Measurements from ENCODE around the gene PYGM. TPM values are rescaled to one million over a fixed set of nuclear protein-coding genes. Genes with fewer than 3 reads are reported as not detected.

Gene PYGM
- total RNA-seq, 2 donors from 2014 or later, result 8.0 to 22.4 TPM

GRCh38 chr11:64729851-64730382, 29.9 kb downstream of the PYGM start:
- no peaks in the 10 kb centered on the region for H3K27me3 ChIP-seq (replicated peaks; ENCODE audit: insufficient read depth)
- H3K9me3 ChIP-seq, result no peaks in the 10 kb centered on the region
- H3K4me1 ChIP-seq (replicated peaks), result no peaks in the 10 kb centered on the region
- no peak for TF ChIP-seq CTCF (IDR thresholded peaks at IDR 0.05)
- no peak for TF ChIP-seq POLR2A (IDR thresholded peaks at IDR 0.05)
- TF ChIP-seq POLR2AphosphoS5 (IDR thresholded peaks at IDR 0.05), result no peak
- no peak overlapping the region for H3K4me3 ChIP-seq
- no peaks in the 10 kb centered on the region for H3K36me3 ChIP-seq
- DNase-seq (ENCODE audit: low spot score), result no peak
- intact Hi-C loops (cut with DNase I), result no loop called here
- WGBS, result 25% methylated on average over 21 of the region's 21 CpGs
- no peak overlapping the region for H3K27ac ChIP-seq

- H3K4me1 ChIP-seq (replicated peaks), result no peaks in the 10 kb centered on the region
- H3K27me3 ChIP-seq (replicated peaks; ENCODE audit: insufficient read depth), result no peaks in the 10 kb centered on the region
- H3K27ac ChIP-seq, result no peak overlapping the region
- intact Hi-C loops (cut with DNase I), result no loop called here
- DNase-seq (ENCODE audit: low spot score), result no peak
- no peak overlapping the region for H3K4me3 ChIP-seq
- H3K9me3 ChIP-seq, result no peaks in the 10 kb centered on the region
- TF ChIP-seq POLR2AphosphoS5 (IDR thresholded peaks at IDR 0.05), result no peak
- TF ChIP-seq POLR2A (IDR thresholded peaks at IDR 0.05), result no peak
- no peak for TF ChIP-seq CTCF (IDR thresholded peaks at IDR 0.05)
- no peaks in the 10 kb centered on the region for H3K36me3 ChIP-seq
- 93% methylated on average over 11 of the region's 11 CpGs for WGBS
Observed at GRCh38 chr11:64728757-64729365, 30.9 kb downstream of the PYGM start.

GRCh38 chr11:64726867-64727530, 32.8 kb downstream of the PYGM start:
- intact Hi-C loops (cut with DNase I), result no loop called here
- WGBS, result 69% methylated on average over 7 of the region's 7 CpGs
- TF ChIP-seq POLR2AphosphoS5 (IDR thresholded peaks at IDR 0.05), result no peak
- TF ChIP-seq POLR2A (IDR thresholded peaks at IDR 0.05), result no peak
- TF ChIP-seq CTCF (IDR thresholded peaks at IDR 0.05), result no peak
- Histone ChIP-seq H3K4me3 (no peak overlapping the region), H3K27me3 (replicated peaks; ENCODE audit: insufficient read depth) (peaks cover 4% of the 10 kb centered on the region), H3K9me3 (no peaks in the 10 kb centered on the region), H3K36me3 (no peaks in the 10 kb centered on the region), H3K27ac (no peak overlapping the region), H3K4me1 (replicated peaks) (no peaks in the 10 kb centered on the region)
- no peak for DNase-seq (ENCODE audit: low spot score)

- Histone ChIP-seq H3K27ac (no peak overlapping the region), H3K27me3 (replicated peaks; ENCODE audit: insufficient read depth) (peaks cover 11% of the 10 kb centered on the region), H3K36me3 (no peaks in the 10 kb centered on the region), H3K4me1 (replicated peaks) (no peaks in the 10 kb centered on the region), H3K9me3 (no peaks in the 10 kb centered on the region), H3K4me3 (no peak overlapping the region)
- TF ChIP-seq CTCF (IDR thresholded peaks at IDR 0.05), result no peak
- TF ChIP-seq POLR2AphosphoS5 (IDR thresholded peaks at IDR 0.05), result no peak
- WGBS, result 55% methylated on average over 9 of the region's 9 CpGs
- DNase-seq (ENCODE audit: low spot score), result no peak
- intact Hi-C loops (cut with DNase I), result no loop called here
Observed at GRCh38 chr11:64726211-64726641, 33.5 kb downstream of the PYGM start.

All from prostate gland (tissue), 2 donors.